Osteocyte (in vitro differentiated cells): ENCODE results near the gene ALCAM. TPM values are rescaled to one million over a fixed set of nuclear protein-coding genes. Genes with fewer than 3 reads are reported as not detected.

Experiments used
- DNase-seq: peaks from one replicate; pipeline ENCODE4 v3.0.0; 2021; ENCODE audit warnings: mixed read lengths; ENCODE audit not compliant: unreplicated experiment; ENCODE audit errors: extremely low spot score
- H3K27ac Mint-ChIP-seq: one replicate; pipeline ENCODE4 v1.8.0; 2021; ENCODE audit warnings: mild to moderate bottlenecking, mixed read lengths; ENCODE audit not compliant: unreplicated experiment
- H3K27me3 Mint-ChIP-seq: one replicate; pipeline ENCODE4 v1.8.0; 2021; ENCODE audit warnings: mixed read lengths; ENCODE audit not compliant: unreplicated experiment
- H3K36me3 Mint-ChIP-seq: one replicate; pipeline ENCODE4 v1.8.0; 2021; ENCODE audit warnings: mixed read lengths; ENCODE audit not compliant: unreplicated experiment
- H3K4me1 Mint-ChIP-seq: one replicate; pipeline ENCODE4 v1.8.0; 2021; ENCODE audit warnings: mixed read lengths; ENCODE audit not compliant: unreplicated experiment
- H3K4me3 Mint-ChIP-seq: one replicate; pipeline ENCODE4 v1.8.0; 2021; ENCODE audit warnings: mild to moderate bottlenecking, moderate library complexity, mixed read lengths; ENCODE audit not compliant: unreplicated experiment
- H3K9me3 Mint-ChIP-seq: one replicate; pipeline ENCODE4 v1.8.0; 2021; ENCODE audit warnings: mixed read lengths; ENCODE audit not compliant: unreplicated experiment
- total RNA-seq: library from RNA; stranded (reverse); gene quantifications from 2 replicates; pipeline ENCODE4 v1.2.1, GENCODE V29; 2021
- TF ChIP-seq, protein P1 (sequence below): fragments of 200-600 bp; sonication (generic); IDR thresholded peaks from 2 replicates; pipeline ENCODE4 v1.5.0; 2021; ENCODE audit warnings: antibody characterized with exemption, mild to moderate bottlenecking, moderate library complexity

The ALCAM gene
- total RNA-seq, 1 donor from 2014 or later: 242 TPM

DNA sequence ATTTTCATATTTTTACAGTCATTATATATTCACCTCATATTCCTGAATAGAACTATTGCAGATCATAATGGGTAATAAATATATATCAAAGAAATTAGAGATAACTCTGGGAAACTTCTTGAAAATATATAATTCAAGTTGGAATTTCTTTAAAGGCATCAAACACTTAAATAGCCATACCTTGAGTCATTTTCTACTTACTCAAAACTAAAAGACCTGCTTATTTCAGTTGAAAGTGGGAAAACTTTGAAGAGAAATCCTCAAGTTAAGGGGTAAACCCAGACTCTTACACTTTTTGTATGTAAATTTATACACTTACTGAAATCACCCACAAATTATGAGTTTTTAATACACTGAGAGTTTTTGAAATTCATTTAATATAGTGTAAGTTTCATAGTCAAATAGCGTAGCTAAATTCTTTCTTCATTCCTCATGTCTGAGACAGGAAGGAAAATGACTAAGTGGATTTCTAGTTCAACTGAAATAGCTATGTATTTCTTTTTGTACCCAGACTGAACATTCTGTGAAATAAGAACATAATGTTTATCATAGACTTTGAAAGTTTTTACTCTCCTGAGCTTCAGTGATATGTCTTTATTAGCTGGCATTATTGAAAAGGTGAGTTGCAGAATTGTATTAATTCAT lies 4.6 kb upstream of the ALCAM start:
- H3K4me1 Mint-ChIP-seq: peaks cover 56% of the 10 kb centered on the region
- peak overlapping the region; percentile 99 for H3K27ac Mint-ChIP-seq
- no peak overlapping the region for H3K4me3 Mint-ChIP-seq
- no peaks in the 10 kb centered on the region for H3K9me3 Mint-ChIP-seq
- TF ChIP-seq, protein P1, sequence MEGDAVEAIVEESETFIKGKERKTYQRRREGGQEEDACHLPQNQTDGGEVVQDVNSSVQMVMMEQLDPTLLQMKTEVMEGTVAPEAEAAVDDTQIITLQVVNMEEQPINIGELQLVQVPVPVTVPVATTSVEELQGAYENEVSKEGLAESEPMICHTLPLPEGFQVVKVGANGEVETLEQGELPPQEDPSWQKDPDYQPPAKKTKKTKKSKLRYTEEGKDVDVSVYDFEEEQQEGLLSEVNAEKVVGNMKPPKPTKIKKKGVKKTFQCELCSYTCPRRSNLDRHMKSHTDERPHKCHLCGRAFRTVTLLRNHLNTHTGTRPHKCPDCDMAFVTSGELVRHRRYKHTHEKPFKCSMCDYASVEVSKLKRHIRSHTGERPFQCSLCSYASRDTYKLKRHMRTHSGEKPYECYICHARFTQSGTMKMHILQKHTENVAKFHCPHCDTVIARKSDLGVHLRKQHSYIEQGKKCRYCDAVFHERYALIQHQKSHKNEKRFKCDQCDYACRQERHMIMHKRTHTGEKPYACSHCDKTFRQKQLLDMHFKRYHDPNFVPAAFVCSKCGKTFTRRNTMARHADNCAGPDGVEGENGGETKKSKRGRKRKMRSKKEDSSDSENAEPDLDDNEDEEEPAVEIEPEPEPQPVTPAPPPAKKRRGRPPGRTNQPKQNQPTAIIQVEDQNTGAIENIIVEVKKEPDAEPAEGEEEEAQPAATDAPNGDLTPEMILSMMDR: no peak
- H3K36me3 Mint-ChIP-seq: no peaks in the 10 kb centered on the region
- no peak for DNase-seq
- no peaks in the 10 kb centered on the region for H3K27me3 Mint-ChIP-seq

DNA sequence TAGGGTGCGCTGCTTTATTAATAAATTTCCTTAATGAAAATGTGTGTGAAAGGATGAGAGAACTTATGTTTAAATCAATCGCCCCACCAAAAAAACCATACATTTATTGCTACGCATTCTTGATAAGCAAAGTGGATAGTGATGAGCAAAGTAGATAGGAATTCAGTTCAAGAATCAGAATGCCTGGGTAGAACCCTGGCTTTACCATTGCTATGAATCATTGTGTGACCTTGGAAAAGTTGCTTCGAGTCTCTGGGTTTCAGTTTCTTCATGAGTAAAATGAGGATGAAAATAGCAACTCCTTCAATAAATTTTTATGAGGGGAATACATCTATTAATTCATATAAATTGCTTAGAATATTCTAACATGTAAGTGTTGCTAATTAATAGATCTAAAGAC lies 2.6 kb upstream of the ALCAM start:
- H3K9me3 Mint-ChIP-seq: no peaks in the 10 kb centered on the region
- H3K4me3 Mint-ChIP-seq: peak overlapping the region; percentile 24
- H3K27ac Mint-ChIP-seq: peak overlapping the region; percentile 99
- TF ChIP-seq, protein P1: peak; percentile 6
- no peak for DNase-seq
- H3K4me1 Mint-ChIP-seq: peaks cover 51% of the 10 kb centered on the region
- H3K27me3 Mint-ChIP-seq: no peaks in the 10 kb centered on the region
- no peaks in the 10 kb centered on the region for H3K36me3 Mint-ChIP-seq

DNA sequence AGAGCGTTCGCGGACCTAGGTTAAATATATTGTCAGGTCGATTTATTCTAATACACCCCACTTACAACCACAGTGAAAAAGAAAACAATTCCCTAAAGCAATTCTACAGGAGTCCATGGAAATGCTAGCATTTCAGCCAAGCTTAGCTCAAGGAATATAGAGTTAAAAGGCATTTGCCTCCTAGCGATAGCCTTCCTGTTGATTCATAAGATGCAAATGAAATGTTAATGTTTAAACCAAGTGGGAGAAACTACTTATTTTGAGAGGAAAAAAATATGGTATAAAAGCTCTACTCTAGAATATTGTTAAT lies 1.7 kb upstream of the ALCAM start:
- Mint-ChIP-seq H3K4me3 (peak overlapping the region; percentile 99), H3K9me3 (no peaks in the 10 kb centered on the region), H3K4me1 (peaks cover 50% of the 10 kb centered on the region), H3K27ac (peak overlapping the region; percentile 99), H3K27me3 (no peaks in the 10 kb centered on the region), H3K36me3 (no peaks in the 10 kb centered on the region)
- TF ChIP-seq, protein P1: no peak
- no peak for DNase-seq

DNA sequence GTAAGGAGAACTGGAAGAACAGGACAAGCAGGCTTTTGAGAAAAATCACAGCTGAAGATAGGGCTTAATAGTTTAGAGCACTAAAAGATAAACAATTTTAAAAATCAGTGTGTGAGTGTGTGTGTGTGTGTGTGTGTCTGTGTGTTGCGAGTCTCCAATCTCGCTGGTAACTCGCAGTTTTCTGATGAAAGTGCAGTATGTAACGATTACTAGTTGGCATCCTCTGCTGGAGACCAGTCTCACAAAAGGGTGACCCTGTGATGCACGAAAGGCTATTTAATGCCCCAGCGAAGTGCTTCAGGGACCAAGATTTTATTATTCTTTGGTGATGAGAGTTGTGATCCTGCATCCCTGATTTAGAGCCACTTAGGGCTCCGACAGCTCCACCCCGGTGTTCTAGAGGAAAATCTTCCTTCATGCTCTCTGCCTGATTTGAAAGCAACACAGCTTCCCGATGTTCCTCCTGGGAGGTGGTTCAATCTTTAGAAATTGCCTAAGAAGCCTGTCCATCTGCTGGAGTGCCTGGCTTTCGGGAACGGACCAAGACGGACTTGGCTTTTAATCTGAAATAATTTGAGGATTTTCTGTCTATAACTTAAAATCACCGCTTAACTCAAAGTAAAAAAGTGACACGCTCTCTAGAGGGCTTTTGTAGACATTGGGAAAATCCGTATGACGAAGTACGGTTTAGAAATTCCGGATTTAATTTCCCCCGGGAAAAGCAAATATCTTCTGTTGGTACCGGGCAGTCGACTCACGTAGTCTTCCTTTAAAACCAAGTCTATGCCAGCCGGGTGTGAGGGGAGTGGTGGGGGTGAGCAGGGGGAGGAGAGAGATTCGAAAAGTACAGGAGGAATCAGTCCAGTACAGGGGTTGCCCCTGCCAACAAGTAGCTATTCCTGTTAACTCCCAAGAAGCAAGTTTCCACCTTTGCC lies 1.1 kb upstream of the ALCAM start:
- Mint-ChIP-seq H3K36me3 (no peaks in the 10 kb centered on the region), H3K4me1 (peaks cover 48% of the 10 kb centered on the region), H3K27ac (peak overlapping the region; percentile 99), H3K9me3 (no peaks in the 10 kb centered on the region), H3K4me3 (peak overlapping the region; percentile 99), H3K27me3 (no peaks in the 10 kb centered on the region)
- DNase-seq: no peak
- TF ChIP-seq, protein P1: no peak

DNA sequence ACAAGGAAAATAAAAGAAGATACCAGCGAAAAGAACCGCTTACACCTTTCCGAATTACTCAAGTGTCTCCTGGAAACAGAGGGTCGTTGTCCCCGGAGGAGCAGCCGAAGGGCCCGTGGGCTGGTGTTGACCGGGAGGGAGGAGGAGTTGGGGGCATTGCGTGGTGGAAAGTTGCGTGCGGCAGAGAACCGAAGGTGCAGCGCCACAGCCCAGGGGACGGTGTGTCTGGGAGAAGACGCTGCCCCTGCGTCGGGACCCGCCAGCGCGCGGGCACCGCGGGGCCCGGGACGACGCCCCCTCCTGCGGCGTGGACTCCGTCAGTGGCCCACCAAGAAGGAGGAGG lies 325 bp downstream of the ALCAM start:
- peak overlapping the region; percentile 99 for H3K27ac Mint-ChIP-seq

More for the DNA sequence above, 325 bp downstream of the ALCAM start:
- Mint-ChIP-seq H3K36me3 (no peaks in the 10 kb centered on the region), H3K4me1 (peaks cover 54% of the 10 kb centered on the region), H3K4me3 (peak overlapping the region; percentile 99), H3K9me3 (no peaks in the 10 kb centered on the region), H3K27me3 (no peaks in the 10 kb centered on the region)
- TF ChIP-seq, protein P1: no peak
- DNase-seq: no peak
